GM21529 (cell line): ENCODE measurements around the gene PAH.
"Not testable (repeated sequence)": the region's sequence is repeated elsewhere in the genome, so short reads cannot be mapped to it uniquely, and the experiment has no call there.

Source experiments
- ATAC-seq: cut with Tn5 transposase; IDR thresholded peaks from one replicate; pipeline ENCODE4 v1.9.1; 2021; ENCODE audit not compliant: unreplicated experiment

The PAH gene

DNA sequence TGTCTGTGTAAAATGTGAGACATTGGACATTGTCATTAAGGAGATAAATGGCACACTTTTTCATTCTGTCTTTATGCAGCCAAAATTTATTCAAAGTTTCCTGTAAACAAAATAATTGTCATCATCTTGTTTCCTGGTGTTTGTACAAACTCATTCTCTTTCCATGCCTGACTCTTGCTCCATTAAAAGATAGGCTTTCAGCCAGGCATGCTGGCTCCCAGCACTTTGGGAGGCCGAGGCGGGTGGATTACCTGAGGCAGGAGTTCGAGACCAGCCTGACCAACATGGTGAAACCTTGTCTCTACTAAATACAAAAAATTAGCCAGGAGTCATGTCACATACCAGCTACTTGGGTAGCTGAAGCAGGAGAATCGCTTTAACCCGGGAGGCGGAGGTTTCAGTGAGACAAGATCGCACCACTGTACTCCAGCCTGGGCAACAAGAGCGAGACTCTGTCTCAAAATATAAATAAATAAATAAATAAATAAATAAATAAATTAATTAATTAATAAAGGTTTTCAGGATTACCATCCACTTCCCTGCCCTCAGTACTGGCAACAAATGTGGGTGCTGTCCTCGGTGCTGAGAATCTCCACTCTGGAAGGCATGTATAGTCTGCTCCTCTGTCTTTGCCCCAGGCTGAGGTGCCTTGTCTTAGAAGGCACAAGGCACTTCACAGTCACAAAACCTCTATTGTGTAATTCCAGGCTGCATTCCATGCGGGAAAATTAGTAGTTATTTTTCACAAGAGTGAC lies 83.2 kb downstream of the PAH start:
- no peak for ATAC-seq

DNA sequence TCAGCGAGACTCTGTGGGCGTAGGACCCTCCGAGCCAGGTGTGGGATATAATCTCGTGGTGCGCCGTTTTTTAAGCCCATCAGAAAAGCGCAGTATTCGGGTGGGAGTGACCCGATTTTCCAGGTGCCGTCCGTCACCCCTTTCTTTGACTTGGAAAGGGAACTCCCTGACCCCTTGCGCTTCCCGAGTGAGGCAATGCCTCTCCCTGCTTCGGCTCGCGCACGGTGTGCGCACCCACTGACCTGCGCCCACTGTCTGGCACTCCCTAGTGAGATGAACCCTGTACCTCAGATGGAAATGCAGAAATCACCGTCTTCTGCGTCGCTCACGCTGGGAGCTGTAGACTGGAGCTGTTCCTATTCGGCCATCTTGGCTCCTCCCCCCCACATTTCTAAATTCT lies 84.2 kb downstream of the PAH start:
- not testable (repeated sequence) for ATAC-seq

DNA sequence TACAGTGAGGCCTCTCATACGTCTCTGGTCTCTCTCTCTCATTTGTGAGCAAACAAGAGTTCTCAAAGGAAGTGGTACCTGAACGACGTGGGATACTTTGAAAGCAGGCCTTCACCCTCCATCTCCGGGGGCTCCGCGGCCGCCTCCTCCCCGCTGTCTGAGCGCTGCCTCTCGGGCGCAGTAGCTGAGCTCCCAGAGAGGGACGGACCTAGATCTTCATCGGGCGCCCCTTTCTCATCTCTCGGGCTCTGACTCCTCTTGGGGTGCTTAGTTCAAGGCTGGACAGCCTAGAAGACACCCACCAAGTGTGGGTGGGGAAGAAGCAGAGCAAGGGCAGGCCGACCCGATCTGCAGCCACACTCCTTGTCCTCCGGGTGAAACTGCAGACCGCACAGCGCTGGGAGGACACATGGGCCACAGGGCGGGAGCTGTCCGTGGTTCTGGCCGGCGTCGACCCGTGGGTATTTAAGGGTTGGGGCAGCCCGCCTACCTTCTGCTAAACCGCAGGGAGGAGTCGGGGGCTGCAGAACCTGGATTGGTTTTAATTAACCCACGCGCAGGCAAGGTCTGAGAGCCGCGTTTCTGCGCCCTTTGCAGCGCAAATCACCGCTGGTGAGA lies 92.7 kb downstream of the PAH start:
- no peak for ATAC-seq

DNA sequence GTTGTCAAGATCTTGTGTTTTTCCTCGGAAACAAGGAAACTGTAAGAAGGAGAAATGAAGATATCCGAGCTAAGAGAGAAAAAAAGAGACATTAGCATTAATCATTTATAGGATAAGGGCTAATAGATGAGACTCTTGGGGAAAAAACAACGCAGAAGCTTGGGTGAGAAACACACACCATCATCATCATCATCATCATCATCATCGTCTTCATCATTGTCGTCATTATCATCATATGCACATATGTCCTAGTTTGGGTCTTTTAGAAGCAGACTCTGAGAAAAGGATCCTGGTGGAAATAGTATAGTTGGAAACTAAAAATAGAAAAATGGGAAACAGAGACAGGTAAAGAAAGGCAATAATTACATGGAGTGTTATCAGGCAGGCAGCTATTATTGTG lies 95.9 kb downstream of the PAH start:
- ATAC-seq = no peak

DNA sequence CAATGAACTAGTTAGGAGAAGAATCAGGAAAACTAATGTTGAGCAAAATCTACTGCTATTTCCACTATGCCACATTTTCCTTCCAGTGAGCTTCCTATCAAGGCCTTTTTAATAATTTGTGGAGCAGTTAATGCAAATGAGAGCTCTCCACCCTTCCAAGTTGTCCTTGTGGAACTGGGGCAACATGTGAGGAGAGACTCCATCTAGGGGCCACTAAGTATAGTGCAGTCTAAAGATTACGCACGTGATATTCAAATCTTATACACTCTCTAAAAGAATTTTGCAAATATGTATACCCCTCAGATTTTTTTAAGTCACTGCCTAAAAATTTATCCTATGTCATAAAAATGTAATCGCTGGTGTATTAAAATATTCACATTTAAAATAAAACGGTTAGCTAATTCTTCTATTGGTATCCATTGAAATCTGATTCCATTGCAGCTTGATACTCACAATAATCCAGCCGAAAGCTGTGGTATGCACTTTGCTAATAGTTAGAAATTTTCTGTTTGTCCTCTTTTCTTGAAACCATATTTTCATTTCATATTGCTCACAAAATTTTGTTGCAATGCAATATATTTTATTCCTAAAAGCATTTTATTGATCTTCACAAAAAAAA lies 100.1 kb downstream of the PAH start:
- no peak for ATAC-seq

DNA sequence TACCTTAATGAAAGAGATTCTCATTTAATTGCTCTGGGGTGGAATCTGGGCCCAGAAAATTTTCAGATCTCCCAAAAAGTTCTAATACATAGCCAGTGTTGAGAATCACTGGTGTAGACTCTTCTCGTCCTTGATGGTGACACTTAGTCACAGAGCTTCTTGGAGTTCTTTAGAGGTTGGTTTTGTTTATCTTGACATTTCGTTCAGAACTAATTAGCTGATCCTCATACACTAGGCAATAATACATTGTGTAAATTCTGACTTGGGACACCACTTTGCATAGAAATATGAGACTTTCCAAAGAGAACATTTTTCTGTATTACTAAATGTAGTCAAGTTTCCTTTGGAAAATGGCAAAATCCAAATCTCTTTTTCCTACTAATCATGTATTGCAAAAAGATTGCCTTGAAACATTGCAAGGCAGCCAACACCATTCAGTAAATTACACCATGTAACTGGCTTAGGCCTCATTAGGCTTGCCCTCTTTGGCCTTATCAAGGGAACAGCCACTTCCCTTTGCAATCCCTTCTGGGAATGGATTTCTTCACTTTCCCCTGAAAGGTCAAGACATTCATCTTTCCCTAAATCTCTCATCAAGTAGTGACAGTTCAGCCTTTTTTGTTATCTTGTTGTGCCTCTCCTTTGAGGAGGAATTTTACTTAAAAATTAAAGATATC lies 102.2 kb downstream of the PAH start:
- no peak for ATAC-seq

DNA sequence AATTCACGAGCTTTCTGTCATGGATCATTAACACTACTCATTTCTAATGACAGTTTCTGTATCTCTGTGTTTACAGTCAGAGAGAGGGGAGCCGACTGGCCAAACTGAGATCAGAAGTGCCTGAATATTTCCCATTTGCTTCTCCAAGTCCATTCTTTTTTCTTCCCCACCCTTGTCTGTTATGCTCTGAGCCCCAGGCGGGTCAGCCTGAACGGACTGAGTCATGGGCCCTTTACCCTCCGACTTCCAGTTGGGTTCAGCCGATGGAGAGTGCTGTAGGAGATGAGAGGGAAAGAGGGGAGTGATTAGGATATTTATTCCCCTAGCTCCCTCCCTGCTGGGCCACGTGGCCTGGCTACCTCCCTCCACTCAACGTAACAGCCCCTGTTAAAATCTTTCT lies 104.7 kb downstream of the PAH start:
- ATAC-seq = no peak

DNA sequence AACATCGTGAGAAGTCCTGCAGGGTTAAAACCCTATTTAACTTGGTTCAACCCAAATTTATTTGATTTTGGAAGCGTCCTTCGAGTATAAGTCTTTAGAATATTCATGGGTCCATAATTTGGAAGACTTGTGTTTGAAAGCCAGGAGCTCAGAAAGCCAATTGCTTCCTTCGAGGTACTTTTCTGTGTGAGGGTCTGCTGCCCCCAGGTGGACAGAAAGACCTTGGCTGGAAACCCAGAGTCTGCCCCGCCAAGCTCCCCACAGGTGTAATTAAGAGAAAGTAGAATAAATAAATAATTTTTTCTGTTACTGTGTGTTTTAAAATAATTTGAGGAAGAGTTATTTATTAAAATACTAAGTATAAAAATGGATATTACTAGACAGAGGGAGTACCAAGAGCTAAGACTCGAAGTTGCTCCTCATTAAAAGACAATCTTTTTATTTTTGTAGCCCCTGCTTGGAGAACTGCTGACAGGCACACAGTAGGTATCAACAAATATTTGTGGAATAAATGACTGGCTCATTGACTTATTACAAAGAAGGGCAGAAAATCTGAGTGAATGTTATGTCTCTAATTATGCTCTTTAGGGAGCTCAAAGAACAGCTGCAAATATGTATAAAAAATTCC lies 105.8 kb downstream of the PAH start:
- ATAC-seq = no peak

DNA sequence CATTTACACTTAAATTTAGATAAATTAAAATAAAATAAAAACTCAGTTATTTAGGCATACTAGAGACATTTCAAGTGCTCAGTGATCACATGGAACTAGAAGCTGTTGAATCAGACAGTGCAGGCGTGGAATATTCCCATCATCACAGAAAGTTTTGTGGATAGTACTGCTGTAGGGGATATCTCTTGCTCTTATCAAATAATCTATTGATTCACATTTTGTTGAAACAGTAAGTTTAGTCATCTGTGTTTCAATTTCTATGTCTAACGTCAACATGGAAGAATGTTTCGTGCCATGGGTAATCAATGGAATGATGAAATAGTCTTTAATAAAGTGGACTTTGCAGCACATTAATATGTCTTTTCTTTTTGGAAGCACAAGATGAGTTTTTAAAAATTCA lies 108.6 kb downstream of the PAH start:
- no peak for ATAC-seq

DNA sequence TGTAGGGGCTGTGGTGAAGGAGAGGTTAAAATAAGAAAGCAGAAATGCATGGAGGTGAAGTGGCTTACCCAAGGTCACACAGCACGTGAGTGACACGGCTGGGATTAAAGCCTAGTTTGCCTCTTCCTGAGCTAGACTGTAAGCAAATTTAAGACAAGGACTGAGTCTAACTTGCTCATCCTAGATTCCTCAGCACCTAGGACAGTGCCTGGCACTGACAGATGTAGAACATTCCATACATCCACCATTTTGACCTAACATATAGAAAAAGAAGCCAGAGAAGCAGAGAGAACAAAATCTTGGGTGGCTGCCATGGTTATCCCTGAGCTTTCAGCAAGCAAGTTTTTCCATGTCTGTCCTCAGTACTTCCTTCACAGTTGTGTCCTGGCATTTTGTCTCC lies 110.5 kb downstream of the PAH start:
- ATAC-seq = no peak

DNA sequence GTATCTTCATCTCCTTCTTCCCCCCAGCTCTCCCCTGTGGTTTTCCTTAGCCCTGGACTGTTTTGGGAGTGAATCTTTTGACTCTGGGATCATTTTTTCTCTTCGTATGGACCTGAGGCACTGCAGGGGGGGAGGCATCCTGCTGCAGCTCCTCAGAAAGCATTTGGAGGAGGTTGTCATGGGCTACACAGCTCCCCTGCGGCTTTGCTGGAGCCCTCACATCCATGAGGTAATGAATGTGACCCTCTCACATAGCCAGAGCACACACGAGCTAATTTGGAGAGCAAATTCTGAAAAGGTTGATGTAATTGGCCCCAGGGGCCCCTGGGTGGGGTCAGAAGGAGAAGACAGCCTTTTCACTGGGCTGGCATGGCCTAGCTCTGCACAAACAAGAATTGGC lies 110.9 kb downstream of the PAH start:
- no peak for ATAC-seq

DNA sequence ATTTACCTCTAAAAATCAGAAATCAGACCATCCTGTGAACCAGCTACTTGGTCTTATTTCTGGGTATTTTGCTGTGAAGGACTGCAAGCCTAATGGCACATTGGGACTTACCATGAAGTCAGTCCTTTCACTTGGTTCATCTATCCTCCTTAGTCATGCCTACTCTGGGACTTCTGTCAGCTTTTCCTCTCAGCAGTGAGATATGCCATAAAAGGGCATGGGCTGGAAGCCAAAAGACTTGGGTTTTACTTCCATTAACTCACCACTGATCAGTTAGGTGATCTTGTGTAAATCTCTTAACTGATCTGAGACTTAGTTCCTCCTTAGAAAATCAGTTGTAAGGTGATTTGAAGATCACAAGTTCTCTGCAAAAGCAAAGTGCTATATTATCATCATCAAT lies 116.5 kb downstream of the PAH start:
- no peak for ATAC-seq

DNA sequence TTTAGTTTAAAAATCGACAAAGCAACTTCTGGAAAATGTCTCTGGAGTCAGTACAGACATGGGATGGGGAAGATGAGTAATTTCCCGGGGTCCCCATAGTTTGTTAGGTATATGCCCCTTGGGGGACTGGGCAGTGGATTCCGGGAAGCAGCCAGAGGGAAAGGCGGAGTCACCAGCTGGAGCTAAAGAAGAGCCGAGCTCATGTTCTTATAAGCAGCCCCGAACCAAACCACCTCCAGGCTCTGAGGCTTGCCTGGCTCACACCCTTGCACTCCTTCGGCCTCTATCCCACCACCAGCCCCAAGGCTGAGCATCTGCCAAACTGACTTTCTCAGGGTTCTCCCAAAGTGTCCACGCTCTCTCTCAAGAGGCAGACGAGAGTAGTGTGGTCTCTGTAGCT lies 117.8 kb downstream of the PAH start:
- no peak for ATAC-seq

DNA sequence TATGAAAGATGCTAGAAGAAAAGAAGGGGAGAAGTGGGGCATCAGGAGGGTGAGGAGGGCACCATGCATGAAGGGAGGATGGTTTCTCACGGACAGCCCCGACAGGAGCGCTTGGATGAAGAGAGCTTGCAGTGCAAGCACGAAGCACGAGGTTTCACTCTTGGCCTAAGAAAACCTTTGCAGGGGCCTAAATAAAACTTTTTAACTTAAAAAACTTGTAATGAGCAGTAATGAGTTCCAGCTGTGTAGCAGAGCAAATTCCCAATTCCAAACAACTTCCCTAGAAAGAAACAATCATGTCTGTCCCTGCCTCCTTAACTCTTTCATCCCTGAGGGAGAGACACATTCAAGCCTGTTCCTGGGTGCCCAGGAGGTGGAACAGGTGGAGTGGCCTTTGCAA lies 119.5 kb downstream of the PAH start:
- ATAC-seq = no peak

DNA sequence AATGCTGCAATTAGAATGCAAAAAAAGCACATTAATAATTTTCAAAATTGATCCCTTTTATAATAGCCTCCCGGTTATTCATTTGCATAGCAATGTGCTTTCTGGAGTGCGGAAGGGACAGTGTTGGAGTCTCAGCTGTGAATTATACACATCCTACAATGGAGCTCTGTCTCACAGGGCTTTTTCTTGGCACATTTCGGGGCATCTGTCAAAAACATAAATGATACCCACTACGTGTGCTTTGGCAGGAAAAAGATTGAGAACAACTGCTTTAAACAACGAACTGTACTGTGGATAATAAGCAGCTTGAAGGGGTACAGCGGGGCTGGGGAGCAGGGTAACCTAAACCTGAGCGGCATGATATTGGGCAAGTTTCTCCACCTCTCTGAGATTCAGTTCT lies 123.1 kb downstream of the PAH start:
- ATAC-seq = no peak
